NCI-H748 (cell line): ENCODE data around the gene FNBP1.
"Not testable (repeated sequence)": the region's sequence is repeated elsewhere in the genome, so short reads cannot be mapped to it uniquely, and the experiment has no call there.

Experiments used
- DNase-seq: peaks from one replicate; lab custom pipeline; 2025; ENCODE audit not compliant: unreplicated experiment; lab: John Stamatoyannopoulos, UW

Gene FNBP1

DNA sequence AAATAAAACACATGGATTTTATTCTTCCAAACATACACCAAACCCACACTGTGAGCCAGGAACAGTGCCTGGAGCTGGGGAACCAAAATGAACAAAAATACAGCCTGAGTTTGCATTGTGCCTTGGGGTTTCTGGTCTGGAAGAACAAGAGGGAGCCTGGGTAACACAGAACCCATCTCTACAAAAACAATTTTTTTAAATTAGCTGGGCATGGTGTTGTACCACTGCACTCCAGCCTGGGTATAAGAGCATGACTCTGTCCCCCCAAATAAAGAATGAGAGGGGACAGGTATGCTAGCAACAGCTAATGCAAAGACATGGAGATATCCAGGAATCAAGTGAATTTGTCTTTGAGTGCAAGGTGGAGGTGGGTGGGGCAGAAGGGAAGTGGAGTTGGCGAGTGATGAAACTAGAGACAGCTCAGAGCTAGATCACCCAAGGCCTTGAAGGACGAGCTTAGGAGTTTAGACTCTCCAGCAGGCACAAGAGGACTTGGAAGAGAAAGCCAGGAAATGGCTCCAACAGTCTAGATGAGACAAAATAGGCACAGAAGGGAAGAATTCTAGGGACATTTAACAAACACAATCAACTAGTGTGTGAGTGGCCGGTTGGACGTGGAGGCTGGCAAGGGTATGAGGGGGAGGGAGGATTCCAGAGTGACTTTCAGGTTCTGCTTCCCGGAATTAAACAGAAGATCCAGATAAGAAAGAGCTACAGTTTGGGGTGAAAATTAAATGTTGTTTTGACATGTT, 47.4 kb downstream of the FNBP1 start:
- no peak for DNase-seq

DNA sequence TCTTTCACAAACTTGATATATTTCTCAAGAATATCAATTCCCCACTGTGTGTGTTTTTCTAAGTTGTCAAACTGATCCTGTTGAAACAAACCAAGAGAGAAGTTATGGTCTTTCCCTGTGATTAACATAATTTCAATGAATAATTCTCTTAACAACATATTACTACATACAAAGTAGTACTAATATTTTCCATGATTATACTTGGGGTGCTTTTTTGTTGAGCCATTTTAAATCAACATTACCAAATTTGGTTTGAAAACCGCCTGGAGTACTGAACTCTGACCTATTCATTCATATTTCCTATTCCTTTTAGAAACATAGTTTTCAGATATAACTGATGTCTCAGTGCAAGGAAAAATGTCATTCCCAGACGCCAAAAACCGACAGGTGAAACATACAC, 48.1 kb downstream of the FNBP1 start:
- DNase-seq = no peak

DNA sequence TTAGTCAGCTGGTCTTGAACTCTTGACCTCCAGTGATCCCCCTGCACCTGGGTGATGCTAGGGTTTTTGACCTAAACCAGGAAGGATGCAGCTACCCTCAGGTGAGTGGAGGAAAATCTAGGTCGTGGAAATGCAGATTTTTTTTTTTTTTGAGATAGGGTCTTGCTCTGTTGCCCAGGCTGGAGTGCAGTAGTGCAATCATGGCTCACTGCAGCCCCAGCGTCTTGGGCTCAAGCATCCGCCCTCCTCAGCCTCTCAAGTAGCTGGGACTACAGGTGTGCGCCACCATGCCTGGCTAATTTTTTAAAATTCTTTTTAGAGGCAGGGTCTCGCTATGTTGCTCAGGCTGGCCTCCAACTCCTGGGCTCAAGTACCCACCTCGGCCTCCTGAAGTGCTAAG, 51.9 kb downstream of the FNBP1 start:
- DNase-seq = not testable (repeated sequence)

DNA sequence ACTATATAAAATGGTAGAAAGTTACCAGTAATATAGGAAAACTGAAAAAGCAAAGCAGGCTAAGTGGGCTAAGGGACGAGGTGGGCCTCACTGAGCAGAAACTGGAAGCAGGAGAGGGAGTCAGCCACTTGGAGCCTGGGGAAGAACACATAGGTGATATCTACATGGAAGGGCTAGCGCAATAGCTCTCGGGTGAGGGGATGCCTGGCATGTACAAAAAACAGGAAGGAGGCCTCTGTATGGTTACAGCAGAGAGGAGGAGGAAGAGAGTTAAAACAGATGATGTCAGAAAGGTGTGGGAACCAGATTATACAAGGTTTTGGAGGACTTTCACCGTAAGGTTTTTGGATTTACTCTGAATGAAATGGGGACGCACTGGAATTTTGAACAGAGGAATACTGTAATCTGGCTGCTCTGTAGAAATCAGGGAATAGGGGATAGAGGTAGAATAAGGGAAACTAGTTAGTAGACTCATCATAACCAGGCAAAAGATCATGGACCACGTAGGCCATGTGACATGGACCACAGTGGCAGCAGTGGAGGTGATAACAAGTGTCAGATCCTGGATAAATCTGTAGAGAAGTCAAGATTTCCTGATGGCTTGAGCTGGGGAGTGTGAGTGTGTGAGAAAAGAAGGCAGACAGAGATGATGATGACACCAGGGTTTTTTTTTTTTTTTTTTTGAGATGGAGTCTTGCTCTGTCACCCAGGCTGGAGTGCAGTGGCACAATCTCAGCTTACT, 52.5 kb downstream of the FNBP1 start:
- DNase-seq = no peak

DNA sequence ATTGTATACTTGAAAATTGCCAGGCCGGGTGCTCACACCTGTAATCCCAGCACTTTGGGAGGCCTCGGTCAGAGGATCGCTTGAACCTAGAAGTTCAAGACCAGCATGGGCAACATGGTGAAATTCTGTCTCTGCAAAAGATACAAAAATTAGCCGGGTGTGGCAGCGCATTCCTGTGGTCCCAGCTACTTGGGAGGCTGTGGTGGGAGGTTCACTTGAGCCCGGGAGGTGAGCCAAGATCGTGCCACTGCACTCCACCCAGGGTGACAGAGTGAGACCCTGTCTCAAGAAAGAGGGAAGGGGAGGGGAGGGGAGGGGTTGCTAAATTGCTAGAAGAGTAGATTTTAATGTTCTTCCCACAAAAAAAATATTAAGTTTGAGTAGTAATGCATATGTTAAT, 53.2 kb downstream of the FNBP1 start:
- DNase-seq = no peak

DNA sequence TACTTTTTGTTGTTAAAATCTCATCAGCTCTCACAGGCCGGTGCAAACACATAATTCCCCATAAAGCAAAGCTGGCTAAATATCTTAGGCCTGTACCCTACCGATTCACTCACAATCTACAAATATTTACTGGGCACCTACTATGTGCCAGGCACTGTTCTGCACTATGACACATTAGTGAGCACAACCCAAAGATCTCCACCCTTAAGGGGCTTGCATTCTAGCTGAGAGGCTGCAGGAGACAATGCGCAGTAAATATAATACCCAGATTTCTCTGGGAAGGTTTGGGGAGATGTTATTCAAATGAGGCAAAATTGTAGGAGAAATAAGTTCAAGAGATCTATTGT, 53.7 kb downstream of the FNBP1 start:
- no peak for DNase-seq

DNA sequence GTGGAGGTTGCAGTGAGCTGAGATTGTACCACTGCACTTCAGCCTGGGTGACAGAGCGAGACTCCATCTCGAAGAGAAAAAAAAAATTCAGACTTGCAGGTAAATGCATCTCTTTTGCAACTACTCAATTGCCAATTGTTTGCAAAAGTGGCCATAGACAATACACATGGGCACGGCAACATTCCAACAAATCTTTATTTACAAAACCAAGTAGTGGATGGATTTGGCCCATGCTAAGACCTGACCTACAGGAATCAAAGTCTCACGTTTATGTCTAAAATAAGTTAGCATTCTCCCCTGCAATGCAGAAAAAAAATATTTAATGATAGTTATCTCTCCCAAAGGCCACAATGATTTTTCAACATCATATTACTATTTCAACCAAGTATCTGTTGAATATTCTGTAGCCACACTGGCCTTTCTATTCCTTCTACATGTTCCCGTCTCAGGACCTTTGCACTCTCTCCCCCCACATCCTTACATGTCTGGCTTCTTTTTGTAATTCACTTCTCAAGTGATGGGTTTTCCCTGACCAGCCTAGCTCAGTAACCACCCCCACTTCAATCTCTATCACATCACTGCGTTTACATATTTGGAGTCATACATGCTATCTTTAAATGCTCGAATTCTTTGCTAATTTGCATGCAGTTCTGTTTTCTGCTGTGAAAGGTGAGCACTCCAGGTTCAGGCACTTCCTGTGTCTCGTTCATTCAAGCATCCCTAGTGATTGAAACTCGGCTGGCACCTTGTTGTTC, 54.2 kb downstream of the FNBP1 start:
- no peak for DNase-seq

DNA sequence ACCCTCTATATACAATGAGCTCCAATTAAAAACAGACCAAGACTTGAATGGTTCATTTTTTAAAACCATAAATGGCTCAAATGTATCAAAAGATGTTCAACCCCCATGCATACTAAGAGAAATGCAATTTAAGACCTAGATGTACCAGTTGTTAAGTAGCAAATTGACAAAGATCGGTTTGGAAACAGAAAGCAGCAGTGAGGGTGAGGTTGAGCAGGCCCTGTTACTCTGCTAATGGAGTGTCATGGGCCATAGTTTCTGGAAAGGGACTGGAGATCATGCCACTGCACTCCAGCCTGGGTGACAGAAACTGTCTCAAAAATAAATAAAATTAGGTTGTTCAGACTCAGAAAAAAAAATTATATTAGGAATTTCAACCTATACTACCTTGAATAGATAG, 55.0 kb downstream of the FNBP1 start:
- DNase-seq = no peak

DNA sequence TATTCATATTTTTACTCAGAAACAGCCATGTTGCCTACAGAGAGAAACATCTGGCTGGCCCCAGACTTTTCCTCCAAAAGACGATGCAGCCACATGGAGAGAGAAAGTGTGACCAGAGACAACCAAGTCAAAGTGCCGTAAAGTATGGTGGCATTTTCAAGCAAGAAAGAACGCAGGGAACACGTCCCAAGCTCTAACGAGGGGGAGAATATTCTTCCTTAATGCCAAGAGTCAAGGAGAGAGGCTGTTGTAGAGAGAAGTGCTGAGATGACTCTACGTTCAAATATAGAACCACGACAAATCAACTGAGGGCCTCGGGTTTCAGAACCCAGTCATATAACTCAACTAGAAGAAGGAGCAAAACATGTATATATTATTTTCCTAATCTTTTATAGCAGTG, 55.9 kb downstream of the FNBP1 start:
- no peak for DNase-seq

DNA sequence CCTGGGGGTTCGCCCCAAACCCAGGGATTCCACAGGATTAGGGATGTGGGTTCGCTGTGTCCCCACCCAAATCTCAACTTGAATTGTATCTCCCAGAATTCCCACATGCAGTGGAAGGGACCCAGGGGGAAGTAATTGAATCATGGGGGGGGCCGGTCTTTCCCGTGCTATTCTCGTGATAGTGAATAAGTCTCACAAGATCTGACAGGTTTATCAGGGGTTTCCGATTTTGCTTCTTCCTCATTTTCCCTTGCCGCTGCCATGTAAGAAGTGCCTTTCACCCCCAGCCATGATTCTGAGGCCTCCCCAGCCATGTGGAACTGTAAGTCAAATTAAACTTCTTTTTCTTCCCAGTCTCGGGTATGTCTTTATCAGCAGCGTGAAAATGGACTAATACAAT, 58.4 kb downstream of the FNBP1 start:
- DNase-seq = not testable (repeated sequence)

DNA sequence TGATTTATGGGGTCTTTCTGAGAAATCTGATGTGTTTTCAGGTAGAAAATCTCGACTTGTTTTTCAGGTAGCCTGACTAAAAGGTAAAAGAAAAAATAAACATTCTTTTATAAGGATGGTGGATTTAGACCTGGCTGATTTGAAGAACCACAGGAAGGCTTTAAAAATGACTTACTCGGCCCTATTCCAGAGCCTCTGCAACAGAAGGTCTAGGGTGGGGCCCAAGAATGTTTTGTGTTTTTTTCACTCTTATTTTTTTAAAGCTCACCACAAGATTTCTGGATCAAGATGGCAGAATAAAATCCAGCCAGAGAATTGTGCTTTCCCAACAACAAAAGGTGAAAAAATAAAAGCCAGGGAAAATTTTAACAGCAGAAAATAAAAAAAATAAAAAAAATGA, 59.1 kb downstream of the FNBP1 start:
- no peak for DNase-seq

DNA sequence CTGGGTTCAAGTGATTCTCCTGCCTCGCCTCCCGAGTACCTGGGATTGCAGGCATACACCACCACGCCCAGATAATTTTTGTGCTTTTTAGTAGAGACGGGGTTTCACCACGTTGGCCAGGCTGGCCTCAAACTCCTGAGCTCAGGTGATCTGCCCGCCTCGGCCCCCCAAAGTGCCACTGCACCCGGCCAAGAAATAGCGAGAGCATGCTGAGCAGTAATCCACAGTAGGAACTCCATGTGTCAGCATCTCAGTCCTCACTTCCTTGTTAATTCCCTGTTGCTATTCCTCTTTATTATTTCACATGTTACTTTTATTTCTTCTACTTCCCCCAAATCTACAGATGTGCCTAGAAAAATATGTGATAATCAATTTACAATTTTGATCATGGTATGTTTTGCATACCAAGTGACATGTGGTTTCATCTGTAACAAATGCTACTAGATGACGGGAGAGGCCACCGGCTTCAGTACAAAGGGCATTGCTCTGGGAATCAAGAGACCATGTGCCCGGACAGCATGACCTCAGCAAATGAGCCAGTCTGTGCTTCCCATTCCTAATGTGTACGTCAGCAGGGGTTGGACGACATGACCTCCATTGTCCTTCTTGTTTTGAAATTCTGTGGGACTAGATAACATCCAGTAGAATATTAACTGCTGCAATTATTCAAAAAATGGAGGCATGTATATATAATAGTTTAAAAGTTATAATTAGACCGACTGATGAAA, 61.6 kb downstream of the FNBP1 start:
- DNase-seq = no peak

DNA sequence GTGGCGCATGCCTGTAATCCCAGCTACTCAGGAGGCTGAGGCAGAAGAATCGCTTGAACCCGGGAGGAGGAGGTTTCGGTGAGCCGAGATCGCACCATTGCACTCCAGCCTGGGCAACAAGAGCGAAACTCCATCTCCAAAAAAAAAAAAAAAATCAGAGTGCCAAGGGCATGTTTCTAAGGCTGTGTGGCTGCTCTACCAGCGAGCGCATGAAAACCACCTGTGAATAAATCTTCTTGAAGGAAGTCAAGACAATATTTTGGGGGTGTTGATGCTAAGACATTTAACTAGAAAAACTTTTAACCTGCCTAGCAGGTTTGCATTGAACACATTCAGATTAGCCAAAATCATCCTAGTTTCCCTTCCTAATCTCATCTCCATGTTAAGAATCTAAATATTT, 62.8 kb downstream of the FNBP1 start:
- DNase-seq = not testable (repeated sequence)

DNA sequence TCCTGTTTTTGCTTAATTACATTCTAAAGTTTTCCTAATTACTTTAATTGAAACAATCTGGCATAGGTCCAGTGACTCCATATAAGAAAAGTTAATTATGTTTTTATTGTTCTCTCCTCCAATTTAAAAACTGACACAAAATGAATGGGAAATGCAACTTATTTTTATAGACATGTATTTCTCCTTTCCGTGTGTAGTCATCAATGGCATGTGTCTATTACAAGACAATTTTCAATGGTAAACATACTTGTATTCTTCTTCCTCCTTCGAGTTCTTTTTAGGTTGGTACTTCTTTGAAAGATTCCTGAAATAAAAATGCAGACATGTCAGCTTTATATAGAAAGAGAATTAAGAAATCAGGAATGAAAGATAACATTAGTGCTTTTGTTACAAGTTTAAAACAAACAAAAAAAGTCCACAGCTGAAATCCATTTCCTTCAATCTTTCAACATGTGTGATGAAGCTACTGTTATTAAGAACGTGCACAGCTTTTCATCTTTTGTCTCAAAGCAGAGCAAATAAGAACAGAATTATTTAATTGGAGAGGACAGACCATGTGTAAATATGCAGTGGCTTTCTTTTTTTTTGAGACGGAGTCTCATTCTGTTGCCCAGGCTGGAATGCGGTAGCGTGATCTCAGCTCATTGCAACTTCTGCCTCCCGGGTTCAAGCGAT, 63.8 kb downstream of the FNBP1 start:
- DNase-seq = no peak

DNA sequence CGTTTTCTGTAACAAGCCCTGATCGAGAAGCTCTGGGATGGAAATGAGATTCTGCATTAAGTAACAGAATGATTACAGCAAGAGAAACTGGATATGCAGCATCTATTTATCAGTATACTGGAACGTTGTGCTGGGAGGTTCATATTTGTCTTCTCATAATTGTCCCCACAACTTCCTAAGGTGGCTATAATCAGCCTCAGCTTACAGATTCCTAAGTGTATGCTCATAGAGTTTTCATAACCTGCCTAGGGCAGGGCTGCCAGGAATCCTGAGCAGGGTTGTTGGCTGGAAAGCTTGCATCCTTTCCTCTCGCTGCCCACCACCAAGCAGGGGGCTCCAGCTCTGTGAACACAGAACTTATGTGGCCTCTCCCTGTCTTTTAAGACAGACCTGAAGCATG, 70.2 kb downstream of the FNBP1 start:
- DNase-seq = no peak

DNA sequence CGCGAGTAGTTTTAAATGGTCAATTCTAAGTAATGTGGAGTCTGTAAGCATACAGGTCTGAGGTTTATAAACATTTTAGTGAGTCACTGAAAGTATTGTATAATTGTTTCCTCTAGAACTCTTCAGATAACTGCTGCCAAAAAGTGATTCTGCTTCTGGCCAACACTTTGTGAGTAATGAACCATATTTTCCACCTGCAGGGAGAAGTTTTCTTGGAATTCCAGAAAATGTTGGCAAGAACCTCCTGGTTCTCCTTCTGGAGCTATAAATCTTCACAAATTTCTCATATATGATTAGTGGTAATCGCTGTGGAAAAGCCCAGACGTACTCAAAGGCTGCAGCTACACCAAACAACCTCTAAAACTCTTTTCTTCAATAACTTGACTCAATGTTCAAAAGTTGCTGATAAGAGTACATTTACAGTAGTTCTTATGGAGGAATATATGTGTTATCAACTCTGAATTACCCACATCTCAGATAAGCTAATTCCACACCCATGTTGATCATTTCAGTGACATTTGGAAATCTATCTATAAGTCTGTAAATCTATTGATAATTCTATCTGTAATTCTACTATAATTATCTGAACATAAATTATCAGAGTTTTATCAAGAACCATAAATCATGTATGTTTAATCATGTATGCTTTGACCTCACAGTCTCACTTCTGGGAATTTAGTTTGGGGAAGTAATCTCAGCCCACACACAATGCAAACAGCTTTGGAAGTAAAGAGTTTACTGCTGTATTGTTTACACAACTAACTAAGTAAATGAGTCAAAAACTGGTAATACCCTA, 74.1 kb downstream of the FNBP1 start:
- no peak for DNase-seq

DNA sequence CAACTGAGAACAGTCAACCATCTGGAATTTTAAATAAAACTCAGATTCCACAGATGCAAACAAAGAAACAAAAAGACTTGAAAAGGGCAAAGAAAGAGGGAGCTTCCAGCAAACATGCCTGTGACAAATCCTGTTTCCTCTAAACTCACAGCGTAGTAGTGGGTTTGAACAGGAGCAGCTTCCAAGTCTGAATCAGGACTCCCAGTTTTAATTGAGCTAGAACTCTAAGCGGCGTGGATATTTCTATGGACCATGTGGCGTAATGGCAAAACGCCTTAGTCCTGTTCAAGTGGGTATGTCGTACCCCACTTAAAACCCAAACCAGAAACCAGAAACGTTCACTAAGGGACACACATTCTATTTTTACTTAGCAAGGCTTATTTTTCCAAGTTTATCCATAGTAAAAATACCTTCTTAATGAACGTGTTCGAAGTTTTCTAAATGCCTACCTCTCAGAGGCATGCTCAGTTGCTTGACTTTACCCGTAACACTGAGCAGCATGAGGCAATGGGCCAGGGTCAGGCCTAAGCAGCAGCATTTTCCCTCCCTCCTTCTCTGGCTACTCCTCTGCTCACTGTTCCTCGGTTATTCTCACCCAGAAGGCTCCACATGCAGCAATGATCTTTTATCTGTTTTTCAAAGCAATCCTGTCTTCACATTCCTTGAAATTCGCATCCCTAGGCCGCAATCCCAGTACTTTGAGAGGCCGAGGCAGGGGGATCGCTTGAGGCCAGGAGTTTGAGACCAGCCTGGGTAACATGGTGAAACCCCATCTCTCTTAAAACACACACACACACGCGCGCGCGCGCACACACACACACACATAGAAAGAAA, 77.9 kb downstream of the FNBP1 start:
- no peak for DNase-seq

DNA sequence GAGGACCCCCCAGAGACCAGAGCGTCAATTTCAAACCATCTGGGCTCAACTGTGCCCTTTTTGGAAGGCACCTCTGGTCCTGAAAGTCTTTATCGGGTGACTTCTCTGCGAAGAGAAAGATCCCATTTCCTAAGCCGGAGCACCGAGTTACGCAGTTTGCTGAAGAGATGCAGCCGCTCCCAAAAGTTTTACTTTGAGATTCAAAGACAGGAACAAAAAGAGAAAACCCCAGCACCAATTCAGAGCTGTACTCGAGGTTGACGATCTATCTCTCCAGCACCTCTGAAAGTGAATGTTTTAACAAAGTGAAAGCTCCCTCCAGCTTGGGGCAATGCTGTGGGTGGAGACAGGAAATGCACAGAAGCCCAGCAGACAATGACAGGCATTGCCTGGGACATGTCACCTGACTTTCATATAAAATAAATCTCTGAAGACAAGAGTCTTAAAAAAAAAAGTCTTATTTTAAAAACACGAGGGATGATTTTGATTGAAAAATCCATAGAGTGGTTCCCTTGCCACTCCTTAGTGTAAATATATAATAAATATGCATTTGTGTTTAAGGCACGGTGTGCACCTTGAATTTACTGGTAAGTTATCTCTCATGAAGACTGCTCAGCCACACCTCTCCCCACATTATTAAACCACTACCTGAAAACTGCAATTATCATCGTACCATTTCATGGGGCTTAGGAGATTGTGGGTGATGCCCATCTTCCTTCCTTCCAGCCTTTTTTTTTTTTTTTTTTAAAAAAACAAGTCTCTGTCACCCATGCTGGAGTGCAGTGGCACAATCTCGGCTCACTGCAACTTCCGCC, 79.9 kb downstream of the FNBP1 start:
- peak; percentile 21 for DNase-seq
